ES-I3 (cell line): ENCODE results near the gene AMELY.
"Not testable (repeated sequence)": the region's sequence is repeated elsewhere in the genome, so short reads cannot be mapped to it uniquely, and the experiment has no call there.

ENCODE experiments used
- H3K36me3 ChIP-seq: 2 replicates; pipeline ENCODE4 v1.6.1; 2013; ENCODE audit warnings: mild to moderate bottlenecking, low read length, control low read depth, moderate library complexity; ENCODE audit not compliant: insufficient read depth
- H3K4me1 ChIP-seq: 2 replicates; pipeline ENCODE4 v1.6.1; 2013; ENCODE audit warnings: mild to moderate bottlenecking, control low read depth, low read length; ENCODE audit not compliant: insufficient read depth
- H3K9ac ChIP-seq: 2 replicates; pipeline ENCODE4 v1.6.1; 2013; ENCODE audit warnings: low read depth, mild to moderate bottlenecking, low read length, moderate library complexity
- H3K9me3 ChIP-seq: 2 replicates; pipeline ENCODE4 v1.6.1; 2013; ENCODE audit warnings: mild to moderate bottlenecking, low read length, moderate library complexity; ENCODE audit not compliant: control insufficient read depth, insufficient read depth

Gene AMELY, protein sequence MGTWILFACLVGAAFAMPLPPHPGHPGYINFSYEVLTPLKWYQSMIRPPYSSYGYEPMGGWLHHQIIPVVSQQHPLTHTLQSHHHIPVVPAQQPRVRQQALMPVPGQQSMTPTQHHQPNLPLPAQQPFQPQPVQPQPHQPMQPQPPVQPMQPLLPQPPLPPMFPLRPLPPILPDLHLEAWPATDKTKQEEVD

DNA sequence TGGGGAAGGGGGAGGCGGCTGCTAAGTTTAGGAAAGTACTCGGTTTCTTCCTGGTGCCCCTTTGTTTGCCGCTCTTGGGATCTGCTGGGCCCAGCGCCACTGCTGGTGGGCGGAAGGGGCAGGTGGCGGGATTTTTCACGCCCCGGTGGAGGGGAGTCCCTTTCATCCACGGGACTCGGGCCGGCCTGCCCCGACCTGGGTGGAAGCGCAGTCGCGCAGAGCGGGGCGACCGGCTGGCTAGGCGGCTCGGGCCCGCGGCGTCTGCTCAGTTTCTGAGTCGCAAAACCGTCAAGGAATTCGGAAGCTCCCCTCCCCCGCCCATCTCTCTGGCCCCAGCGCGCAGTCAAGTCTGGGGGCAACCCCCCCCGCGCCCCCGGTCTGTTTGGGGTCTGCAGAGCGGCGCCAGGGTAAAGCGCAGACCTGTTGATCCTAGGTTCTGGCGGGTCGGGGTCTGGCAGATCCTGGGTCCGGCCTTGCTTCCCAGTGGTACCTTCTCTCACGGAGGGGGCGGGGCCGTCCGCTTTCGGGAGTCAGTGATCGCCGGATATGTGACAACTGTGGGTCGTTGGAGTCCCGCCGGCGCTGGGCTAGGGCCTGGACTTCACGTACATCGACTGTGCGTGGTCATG lies at the start of gene AMELY:
AMELY (minus strand) TSS at position 500 of the 629 bp plus-strand sequence. CDS start 39,144 bp downstream, outside the sequence.
- H3K9me3 ChIP-seq, result no peaks in the 10 kb centered on the region
- no peak within 1 kb of the TSS for H3K9ac ChIP-seq
- H3K36me3 ChIP-seq, result no peaks in the 10 kb centered on the region
- no peaks in the 10 kb centered on the region for H3K4me1 ChIP-seq

DNA sequence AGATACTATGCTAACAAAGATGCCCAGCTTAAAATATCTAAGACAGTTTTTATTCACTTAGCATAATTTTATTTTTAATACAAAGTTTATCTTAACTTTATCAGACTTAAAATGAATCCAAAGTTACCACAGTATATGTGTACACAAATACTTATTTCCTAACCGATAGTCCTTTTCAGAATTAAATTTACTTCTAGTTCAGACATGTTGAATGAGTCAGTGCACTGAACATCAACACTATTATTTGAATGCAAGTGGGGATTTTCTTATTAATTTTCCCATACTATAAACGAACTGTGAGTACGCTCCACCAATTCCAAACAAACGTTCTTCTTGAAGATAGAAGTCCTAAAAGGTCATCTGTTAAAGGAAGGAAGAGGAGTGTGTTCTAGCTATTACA lies 38.4 kb upstream of the AMELY start:
- Histone ChIP-seq H3K4me1 (no peaks in the 10 kb centered on the region), H3K9ac (no peak overlapping the region), H3K36me3 (no peaks in the 10 kb centered on the region), H3K9me3 (no peaks in the 10 kb centered on the region)

DNA sequence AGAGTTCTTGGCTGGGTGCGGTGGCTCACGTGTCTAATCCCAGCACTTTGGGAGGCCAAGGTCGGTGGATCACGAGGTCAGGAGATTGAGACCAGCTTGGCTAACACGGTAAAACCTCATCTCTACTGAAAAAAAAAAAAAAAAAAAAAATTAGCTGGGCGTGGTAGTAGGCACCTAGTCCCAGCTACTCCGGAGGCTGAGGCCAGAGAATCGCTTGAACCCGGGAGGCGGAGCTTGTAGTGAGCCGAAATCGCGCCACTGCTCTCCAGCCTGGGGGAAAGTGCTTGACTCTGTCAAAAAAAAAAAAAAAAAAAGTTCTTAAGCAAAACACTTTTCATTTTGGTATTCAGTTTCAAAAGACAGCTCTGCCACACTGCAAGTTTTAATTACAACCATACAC lies 36.8 kb upstream of the AMELY start:
- no peaks in the 10 kb centered on the region for H3K4me1 ChIP-seq
- H3K36me3 ChIP-seq, result no peaks in the 10 kb centered on the region
- H3K9me3 ChIP-seq, result no peaks in the 10 kb centered on the region
- H3K9ac ChIP-seq, result no peak overlapping the region

- H3K9ac ChIP-seq, result no peak overlapping the region
- no peaks in the 10 kb centered on the region for H3K36me3 ChIP-seq
- H3K4me1 ChIP-seq, result no peaks in the 10 kb centered on the region
- no peaks in the 10 kb centered on the region for H3K9me3 ChIP-seq
These were observed 36.1 kb upstream of the AMELY start for GRCh38 chrY:6947695-6948094.

DNA sequence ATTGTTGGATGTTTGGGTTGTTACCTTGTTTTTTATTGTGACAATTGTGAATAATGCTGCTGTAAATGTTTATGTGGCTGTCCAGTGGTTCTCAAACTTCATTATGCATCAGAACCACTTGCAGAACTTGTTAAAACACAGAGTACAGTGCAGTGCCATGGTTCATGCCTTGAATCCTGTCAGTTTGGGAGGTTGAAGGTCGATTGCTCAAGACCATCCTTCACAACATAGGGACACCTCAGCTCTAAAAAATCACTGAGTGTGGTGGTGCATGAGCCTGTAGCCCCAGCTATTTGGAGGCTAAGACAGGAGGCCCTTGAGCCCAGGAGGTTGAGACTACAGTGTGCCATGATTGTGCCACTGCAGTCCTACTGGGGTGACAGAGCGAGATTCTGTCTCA lies 23.9 kb upstream of the AMELY start:
- no peaks in the 10 kb centered on the region for H3K4me1 ChIP-seq
- no peaks in the 10 kb centered on the region for H3K9me3 ChIP-seq
- no peak overlapping the region for H3K9ac ChIP-seq
- H3K36me3 ChIP-seq, result no peaks in the 10 kb centered on the region

DNA sequence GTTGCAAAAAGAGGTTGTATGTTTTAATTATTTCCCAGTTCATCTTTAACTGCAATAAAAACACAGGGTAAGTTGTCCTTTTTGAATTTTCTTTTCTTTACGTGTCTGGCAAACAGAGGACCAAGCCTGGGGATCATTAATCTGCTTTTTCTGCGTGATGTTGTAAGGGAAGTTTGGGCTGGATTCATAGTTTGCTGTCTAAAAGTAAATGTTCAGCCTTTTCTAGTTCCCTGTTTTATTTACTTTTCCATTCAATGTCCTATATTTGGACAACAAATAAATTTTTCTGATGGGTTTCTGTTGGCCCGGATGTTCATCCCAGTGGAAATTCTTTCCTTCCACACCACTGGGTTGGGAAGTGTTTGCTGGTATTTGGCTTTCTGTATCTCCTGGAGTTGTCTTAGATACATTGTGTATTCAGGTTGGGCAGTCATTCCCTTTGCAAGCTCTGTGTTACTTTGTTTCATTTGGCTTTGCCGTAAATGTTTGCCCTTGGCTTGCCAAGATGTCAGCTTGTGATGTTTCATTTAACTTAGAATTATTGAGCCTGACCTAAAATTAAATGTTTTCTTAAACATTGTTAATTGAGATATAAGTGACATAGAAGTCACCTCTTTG lies 20.3 kb upstream of the AMELY start:
- Histone ChIP-seq H3K9me3 (no peaks in the 10 kb centered on the region), H3K4me1 (no peaks in the 10 kb centered on the region), H3K9ac (no peak overlapping the region), H3K36me3 (no peaks in the 10 kb centered on the region)

DNA sequence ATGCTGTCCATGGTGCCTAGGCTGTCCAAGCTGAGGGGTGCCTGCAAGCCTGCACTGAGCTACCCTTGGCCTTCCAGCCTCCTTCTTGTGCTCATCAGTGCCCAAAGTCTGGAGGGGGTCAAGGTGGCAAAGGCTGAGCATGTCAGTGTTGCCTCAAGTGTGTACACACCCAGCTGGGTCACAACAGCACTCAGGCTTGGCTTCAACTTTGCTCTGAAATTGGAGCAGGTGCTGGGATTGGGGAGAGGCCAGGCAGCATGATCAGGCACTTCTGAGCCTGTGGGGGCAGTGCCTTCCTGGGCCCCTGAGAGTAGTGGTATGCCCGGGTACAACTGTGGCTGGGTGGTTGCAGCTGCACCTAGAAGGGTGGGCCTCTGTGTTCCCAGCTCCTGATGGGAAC lies 17.7 kb upstream of the AMELY start:
- Histone ChIP-seq H3K9me3 (no peaks in the 10 kb centered on the region), H3K36me3 (no peaks in the 10 kb centered on the region), H3K4me1 (no peaks in the 10 kb centered on the region), H3K9ac (no peak overlapping the region)

DNA sequence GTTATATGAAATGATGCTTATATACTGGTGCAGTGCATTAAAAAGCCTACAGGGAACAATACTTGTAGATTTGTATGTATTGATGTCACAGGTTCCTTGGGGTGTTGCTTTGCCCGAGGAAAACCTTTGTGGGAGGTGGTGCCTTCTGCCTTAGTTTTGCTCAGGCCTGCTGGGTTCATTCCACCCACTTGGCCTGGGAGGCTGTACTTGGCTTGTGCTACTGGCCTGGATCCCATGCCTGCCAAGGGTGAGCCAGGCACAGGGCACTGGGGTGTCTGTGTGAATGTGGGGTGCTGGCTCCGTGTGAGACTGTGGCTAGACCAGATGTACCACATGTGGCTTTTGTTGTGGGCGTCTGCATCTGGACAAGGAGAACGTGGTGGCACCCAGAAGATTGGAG lies 16.7 kb upstream of the AMELY start:
- H3K9ac ChIP-seq, result no peak overlapping the region
- no peaks in the 10 kb centered on the region for H3K9me3 ChIP-seq

GRCh38 chrY:6921061-6921460 lies 9.5 kb upstream of the AMELY start:
- H3K9ac ChIP-seq, result no peak overlapping the region
- H3K9me3 ChIP-seq, result no peaks in the 10 kb centered on the region
- no peaks in the 10 kb centered on the region for H3K4me1 ChIP-seq

More for the DNA sequence above, 16.7 kb upstream of the AMELY start:
- H3K4me1 ChIP-seq, result no peaks in the 10 kb centered on the region
- H3K36me3 ChIP-seq, result no peaks in the 10 kb centered on the region

DNA sequence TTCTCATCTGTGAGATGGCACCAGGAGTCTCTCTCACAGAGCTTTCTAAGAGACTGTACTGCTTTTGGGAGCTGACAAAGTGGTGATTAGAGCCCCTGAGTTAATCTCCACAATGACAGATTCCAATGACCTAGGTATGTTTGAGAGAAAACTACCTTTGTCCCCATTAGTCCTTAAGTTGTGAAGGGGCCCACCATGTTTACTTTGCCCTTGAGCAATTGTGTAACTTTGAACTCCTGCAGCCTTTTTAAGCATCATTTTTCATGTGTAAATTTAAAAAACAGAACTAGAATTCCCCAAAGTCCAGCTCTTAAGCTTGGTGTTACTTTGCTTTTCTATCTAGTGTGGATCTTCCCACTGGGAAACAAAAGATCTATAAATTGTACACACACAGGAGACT lies 1.8 kb upstream of the AMELY start:
- H3K4me1 ChIP-seq, result no peaks in the 10 kb centered on the region
- no peaks in the 10 kb centered on the region for H3K36me3 ChIP-seq
- no peaks in the 10 kb centered on the region for H3K9me3 ChIP-seq
- no peak overlapping the region for H3K9ac ChIP-seq

More at GRCh38 chrY:6921061-6921460, 9.5 kb upstream of the AMELY start:
- H3K36me3 ChIP-seq, result no peaks in the 10 kb centered on the region

DNA sequence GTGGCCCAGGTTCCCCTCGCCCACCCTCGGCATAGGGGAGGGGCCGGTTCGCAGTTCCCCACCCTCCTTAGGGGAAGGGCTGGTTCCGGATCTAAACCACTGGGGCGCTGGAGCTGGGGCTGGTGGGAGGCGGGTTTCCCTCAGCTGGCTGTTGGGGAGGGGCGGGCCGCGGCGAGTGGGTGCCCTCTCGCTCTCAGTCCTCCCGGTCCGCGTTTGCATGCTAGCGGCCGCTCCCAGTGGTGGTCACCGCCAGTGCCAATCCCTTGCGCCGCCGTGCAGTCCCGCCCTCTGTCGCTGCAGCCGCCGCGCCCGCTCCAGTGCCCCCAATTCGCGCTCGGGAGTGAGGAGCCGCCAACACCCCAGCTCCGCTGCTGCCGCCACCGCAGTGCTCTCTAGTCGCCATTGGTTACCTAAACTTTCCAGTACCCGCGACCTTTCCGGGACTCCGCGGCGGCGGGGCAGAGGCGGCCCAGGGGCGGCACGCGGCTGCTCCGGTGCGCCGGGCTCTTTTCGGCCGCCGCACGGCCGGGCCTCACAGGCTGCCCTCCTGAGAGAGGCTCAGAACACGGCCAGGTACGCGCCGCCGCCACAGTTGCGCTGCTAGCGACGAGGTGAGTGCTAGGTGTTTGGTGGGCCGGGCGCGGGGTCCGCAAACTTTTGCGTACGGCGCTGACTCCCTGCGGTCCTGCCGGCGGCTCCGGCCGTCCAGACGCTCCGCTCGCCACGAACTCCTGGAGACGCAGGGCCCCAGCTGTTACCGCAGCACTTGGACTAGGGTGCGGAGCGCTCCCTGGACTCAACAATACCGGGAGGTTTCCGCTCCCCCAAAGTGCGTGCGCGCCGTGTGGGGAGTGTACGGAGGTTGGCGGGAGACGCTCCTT lies 940 bp downstream of the AMELY start, which contains the start of gene TBL1Y:
TBL1Y (plus strand) TSS at position 326 of the 881 bp plus-strand sequence. CDS start 114,388 bp downstream, outside the sequence.
- no peak within 1 kb of the TSS for H3K9ac ChIP-seq
- H3K4me1 ChIP-seq, result no peaks in the 10 kb centered on the region
- H3K36me3 ChIP-seq, result no peaks in the 10 kb centered on the region
- H3K9me3 ChIP-seq, result no peaks in the 10 kb centered on the region

DNA sequence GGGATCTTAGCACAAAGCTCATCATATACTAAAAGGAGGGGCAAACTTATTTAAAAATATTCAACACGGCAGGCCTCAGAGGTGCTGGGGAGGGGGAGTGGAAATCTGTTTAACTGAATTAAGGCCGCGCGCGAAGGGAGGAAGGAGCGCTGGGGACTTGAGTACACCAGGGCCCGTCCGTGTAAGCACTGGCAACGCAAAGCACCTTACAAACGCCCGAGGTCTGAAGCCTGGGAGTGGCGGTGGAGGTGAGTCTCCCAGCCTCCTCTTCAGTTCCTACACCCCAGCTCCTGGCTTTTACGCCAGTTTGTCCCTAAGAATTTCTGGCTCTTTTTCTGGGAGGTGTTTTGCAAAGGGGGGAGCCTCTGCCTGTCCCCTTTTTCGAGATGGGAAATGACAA lies 1.7 kb downstream of the AMELY start:
- Histone ChIP-seq H3K36me3 (no peaks in the 10 kb centered on the region), H3K4me1 (no peaks in the 10 kb centered on the region), H3K9me3 (no peaks in the 10 kb centered on the region), H3K9ac (no peak overlapping the region)

DNA sequence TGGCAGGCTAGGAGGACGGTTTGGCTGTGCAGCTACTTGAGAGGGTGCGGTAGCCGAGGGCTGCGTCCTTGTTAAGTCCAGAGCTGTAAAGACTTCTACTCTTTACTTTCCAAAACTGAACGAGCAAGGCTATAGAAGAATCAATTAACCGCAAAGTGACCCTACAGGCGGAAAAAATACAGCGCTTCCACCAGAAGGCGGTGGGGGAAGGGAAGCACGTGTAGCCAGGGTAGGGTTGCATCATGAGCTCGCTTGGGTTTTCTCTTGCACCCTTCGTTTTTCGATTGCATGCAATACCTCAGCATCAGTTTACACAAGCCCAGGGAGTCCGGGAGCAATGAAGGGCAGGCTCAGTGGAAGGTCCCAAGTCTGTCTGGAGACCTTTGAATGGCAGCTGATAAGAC lies 2.4 kb downstream of the AMELY start:
- Histone ChIP-seq H3K9me3 (no peaks in the 10 kb centered on the region), H3K4me1 (no peaks in the 10 kb centered on the region), H3K36me3 (no peaks in the 10 kb centered on the region), H3K9ac (no peak overlapping the region)

DNA sequence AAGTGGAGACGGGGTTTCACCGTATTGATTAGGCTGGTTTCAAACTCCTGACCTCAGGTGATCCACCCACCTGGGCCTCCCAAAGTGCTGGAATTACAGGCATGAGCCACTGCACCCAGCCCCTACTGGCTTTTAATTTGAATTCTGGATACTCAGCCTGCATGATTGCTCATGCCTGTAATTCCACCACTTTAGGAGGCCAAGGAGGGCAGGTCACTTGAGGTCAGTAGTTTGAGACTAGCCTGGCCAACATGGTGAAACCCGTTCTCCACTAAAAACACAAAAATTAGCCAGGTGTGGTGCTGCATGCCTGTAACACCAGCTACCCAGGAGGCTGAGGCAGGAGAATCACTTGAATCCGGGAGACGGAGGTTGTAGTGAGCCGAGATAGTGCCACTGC lies 3.5 kb downstream of the AMELY start:
- H3K36me3 ChIP-seq, H3K9me3 ChIP-seq, H3K9ac ChIP-seq, H3K4me1 ChIP-seq: not testable (repeated sequence)
